Prostate gland (tissue), 2 donors: Measurements from ENCODE around the gene RBM24. TPM values are rescaled to one million over a fixed set of nuclear protein-coding genes. Genes with fewer than 3 reads are reported as not detected.

Experiments used
- DNase-seq: peaks from one replicate; pipeline ENCODE4 v3.0.0-alpha.2; 2019; ENCODE audit warnings: low spot score
- H3K27ac ChIP-seq, 2 donors: fragments of 200-600 bp; sonication (generic); 2 replicates each; pipeline ENCODE4 v1.5.1; 2017 to 2019
- H3K27me3 ChIP-seq: fragments of 200-600 bp; sonication (generic); replicated peaks from 2 replicates; pipeline ENCODE4 v1.5.1; 2019; ENCODE audit not compliant: insufficient read depth
- H3K36me3 ChIP-seq, 2 donors: fragments of 200-600 bp; sonication (generic); 1 replicate in 1 of 2; 2 replicates in 1 of 2; pipeline versions ENCODE4 v1.5.1 to v1.8.1; 2017 to 2019
- H3K4me1 ChIP-seq: fragments of 200-600 bp; sonication (generic); replicated peaks from 2 replicates; pipeline ENCODE4 v1.5.1; 2019
- H3K4me3 ChIP-seq, 2 donors: fragments of 200-600 bp; sonication (generic); 2 replicates each; pipeline ENCODE4 v1.5.1; 2017 to 2019
- H3K9me3 ChIP-seq: fragments of 200-600 bp; sonication (generic); 2 replicates; pipeline ENCODE4 v1.5.1; 2017
- POLR2A ChIP-seq: fragments of 450-650 bp; IDR thresholded peaks from one replicate; pipeline ENCODE4 v1.6.1; 2016; ENCODE audit warnings: antibody characterized with exemption, mild to moderate bottlenecking
- POLR2AphosphoS5 ChIP-seq: sonication (generic); formaldehyde crosslinking; IDR thresholded peaks from one replicate; pipeline ENCODE4 v1.6.1; 2017; ENCODE audit warnings: antibody characterized with exemption
- WGBS: methylation state at CpG from one replicate; pipeline ENCODE4 v1.1.5; 2018; 5-methylcytosine and 5-hydroxymethylcytosine counted together
- intact Hi-C: fragments of 100-400 bp; cut with DNase I; formaldehyde crosslinking; loops from one replicate; pipeline ENCODE4 v1.14.2; 2022
- total RNA-seq, 2 donors: library from RNA; depleted of rRNA; stranded (reverse); fragments of >200 nt; gene quantifications; one replicate each; pipeline ENCODE4 v1.1.0, GENCODE V29; 2016
- TF ChIP-seq, protein P1 (sequence below), 4 experiments: fragments of 200-600 bp in 2 of 4; fragments of 450-650 bp in 2 of 4; sonication (generic) in 2 of 4; IDR thresholded peaks; 1 replicate in 3 of 4; 2 replicates in 1 of 4; pipeline ENCODE4 v1.5.1; 2016 to 2019; ENCODE audit warnings: antibody characterized with exemption in 4 of 4, mild to moderate bottlenecking in 2 of 4, moderate library complexity in 2 of 4

Gene RBM24
- 10 to 100 TPM in 1 of 2 donors, 1 to 10 TPM in 1; 4.4 to 13.8 TPM for total RNA-seq

DNA sequence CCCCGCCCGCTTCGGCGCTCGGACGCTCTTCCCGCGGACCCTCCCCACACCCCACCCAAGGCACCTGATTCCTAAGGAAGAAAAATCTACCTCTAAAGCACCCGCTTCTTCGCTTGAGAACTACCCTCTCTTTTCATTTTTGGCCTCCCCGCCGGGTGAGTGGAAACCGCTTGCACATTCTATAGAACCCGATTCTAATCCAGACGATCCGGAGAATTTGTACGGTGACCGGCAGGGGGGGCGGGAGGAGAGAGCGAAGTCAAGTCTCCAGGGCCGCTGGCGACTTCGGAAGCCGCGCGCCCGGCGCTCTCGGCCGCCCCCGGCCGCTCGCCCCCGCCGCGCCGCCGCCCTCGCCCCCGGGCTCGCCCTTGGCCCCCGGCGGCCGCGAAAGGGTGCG is at the start of gene RBM24:
TSS of gene RBM24 (plus strand) at position 262 of the 397 bp plus-strand sequence. CDS start 221 bp downstream, outside the sequence.
- peak within 1 kb of the TSS; percentile 76 to 78 for H3K27ac ChIP-seq
- no peaks in the 10 kb centered on the region for H3K36me3 ChIP-seq
- H3K4me3 ChIP-seq, result peak within 1 kb of the TSS; percentile 59 to 70
- no peaks in the 10 kb centered on the region for H3K9me3 ChIP-seq
- 1% methylated on average over 22 of the region's 46 CpGs for WGBS
- H3K4me1 ChIP-seq, result no peaks in the 10 kb centered on the region
- no peaks in the 10 kb centered on the region for H3K27me3 ChIP-seq
- TF ChIP-seq POLR2AphosphoS5 (no peak), POLR2A (no peak)
- TF ChIP-seq, protein P1, sequence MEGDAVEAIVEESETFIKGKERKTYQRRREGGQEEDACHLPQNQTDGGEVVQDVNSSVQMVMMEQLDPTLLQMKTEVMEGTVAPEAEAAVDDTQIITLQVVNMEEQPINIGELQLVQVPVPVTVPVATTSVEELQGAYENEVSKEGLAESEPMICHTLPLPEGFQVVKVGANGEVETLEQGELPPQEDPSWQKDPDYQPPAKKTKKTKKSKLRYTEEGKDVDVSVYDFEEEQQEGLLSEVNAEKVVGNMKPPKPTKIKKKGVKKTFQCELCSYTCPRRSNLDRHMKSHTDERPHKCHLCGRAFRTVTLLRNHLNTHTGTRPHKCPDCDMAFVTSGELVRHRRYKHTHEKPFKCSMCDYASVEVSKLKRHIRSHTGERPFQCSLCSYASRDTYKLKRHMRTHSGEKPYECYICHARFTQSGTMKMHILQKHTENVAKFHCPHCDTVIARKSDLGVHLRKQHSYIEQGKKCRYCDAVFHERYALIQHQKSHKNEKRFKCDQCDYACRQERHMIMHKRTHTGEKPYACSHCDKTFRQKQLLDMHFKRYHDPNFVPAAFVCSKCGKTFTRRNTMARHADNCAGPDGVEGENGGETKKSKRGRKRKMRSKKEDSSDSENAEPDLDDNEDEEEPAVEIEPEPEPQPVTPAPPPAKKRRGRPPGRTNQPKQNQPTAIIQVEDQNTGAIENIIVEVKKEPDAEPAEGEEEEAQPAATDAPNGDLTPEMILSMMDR (IDR thresholded peaks at IDR 0.05), result peak in 1 of 4 experiments; percentile 37
- peak; percentile 40 for DNase-seq
- intact Hi-C loops, result loop anchor here (2.0 to 10.0 kb wide), 5 partner anchors 69 to 301 kb away; partner anchors contain the start of gene CAP2

DNA sequence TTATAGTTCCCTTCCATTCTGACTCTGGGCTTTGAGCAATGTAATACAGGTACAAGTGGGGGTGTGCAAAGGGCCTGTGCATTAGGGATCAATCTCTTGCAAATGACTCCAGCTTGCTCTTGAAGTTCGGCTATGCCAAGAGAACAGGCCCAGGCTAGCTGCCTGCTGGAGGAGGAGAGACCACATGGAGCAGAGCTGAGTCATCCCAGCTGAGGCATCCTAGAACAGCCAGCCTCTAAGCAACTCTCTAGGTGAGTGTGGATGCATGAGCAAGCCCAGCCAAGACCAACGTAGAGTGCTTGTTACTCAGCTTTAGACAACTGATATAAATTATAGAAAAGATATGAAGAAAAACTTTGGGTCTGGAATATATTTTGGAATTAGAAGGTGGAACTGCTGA is 47.6 kb upstream of the RBM24 start:
- Histone ChIP-seq H3K36me3 (no peaks in the 10 kb centered on the region), H3K4me3 (no peak overlapping the region), H3K9me3 (no peaks in the 10 kb centered on the region), H3K27ac (no peak overlapping the region), H3K27me3 (no peaks in the 10 kb centered on the region), H3K4me1 (no peaks in the 10 kb centered on the region)
- WGBS, result 71% methylated on average over 2 of the region's 2 CpGs
- DNase-seq, result no peak
- intact Hi-C loops, result no loop called here
- TF ChIP-seq POLR2A, result no peak
- TF ChIP-seq, protein P1 (IDR thresholded peaks at IDR 0.05), result no peak
- no peak for TF ChIP-seq POLR2AphosphoS5

DNA sequence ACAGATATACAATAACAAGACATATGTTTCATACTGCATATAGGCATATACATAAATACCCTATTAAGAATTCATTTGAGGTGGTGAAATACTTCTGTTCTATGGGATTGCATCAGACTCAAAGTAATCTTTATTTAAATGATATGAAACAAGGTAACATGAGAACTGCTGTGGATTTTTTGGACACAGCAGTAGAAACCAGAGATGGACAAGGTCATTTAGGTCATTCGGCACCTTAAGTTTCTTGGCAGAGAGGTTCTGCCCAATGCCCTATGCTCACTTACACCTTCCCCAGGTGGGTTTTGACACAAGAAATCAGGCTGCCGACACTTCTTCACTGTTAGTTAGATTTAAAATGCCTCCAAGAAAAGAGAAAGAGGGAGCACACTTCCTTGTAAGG is 43.9 kb upstream of the RBM24 start:
- H3K4me3 ChIP-seq, result no peak overlapping the region
- intact Hi-C loops, result no loop called here

DNA sequence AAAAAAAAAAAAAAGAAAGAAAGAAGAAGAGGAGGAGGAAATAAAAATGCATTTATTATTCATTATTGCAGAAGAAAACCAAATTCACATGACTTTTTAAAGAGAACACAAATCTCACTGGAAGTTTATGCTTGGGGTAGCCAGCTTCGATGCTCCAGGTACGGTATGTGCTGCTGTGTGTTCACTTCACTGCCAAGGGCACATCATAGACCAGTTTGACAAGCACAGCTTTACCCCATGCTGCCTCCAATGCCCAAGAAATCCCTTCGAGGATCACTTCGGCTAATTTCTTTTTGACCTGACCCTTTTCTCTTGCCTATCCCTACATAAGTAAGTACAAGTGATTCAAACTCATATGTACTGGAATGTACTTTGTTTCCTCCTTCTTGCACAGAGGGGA is 41.9 kb upstream of the RBM24 start:
- Histone ChIP-seq H3K9me3 (no peaks in the 10 kb centered on the region), H3K4me3 (no peak overlapping the region), H3K27ac (no peak overlapping the region), H3K4me1 (no peaks in the 10 kb centered on the region), H3K36me3 (no peaks in the 10 kb centered on the region), H3K27me3 (no peaks in the 10 kb centered on the region)
- 71% methylated on average over 4 of the region's 4 CpGs for WGBS
- TF ChIP-seq POLR2A (no peak), POLR2AphosphoS5 (peak; percentile 13)
- TF ChIP-seq, protein P1 (IDR thresholded peaks at IDR 0.05), result no peak
- intact Hi-C loops, result no loop called here
- no peak for DNase-seq

More for the DNA sequence above, 43.9 kb upstream of the RBM24 start:
- WGBS, result 80% methylated on average over 2 of the region's 2 CpGs
- Histone ChIP-seq H3K4me1 (no peaks in the 10 kb centered on the region), H3K36me3 (no peaks in the 10 kb centered on the region), H3K27me3 (no peaks in the 10 kb centered on the region), H3K27ac (no peak overlapping the region), H3K9me3 (no peaks in the 10 kb centered on the region)
- TF ChIP-seq POLR2A, result no peak
- TF ChIP-seq POLR2AphosphoS5, result no peak
- TF ChIP-seq, protein P1 (IDR thresholded peaks at IDR 0.05), result no peak
- no peak for DNase-seq

DNA sequence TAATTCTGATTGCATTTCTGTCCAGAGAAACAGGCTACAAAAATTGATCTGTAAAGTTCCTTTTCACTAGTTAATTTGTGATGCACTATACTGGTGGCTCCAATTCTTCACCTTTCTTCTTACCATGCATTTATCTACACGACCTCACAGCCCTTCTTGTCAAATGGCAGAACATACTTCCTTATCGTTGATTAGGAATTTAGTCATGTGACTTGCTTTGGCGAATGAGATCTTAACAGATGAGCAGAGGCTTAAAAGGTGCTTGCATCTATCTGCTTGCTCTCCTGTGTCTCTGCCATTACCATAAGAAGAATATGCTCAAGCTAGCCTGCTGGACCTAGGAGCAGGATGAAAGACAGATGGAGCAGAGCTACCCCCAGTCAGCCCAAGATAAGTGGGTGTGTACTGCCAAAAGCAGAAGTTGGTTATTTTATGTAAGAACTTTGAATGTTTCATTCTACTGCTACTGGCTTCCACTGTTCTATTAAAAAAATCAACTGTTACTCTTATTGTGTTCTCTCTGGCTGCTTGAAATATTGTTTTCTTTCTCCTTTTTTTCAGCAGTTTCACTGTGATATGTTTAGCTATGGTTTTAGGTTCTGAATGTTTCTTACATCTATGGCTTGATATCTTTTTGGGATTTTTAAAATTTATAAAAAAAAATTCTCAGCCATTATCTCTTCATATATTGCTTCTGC is 40.2 kb upstream of the RBM24 start:
- no peak for DNase-seq
- no peaks in the 10 kb centered on the region for H3K36me3 ChIP-seq
- H3K4me1 ChIP-seq, result no peaks in the 10 kb centered on the region
- intact Hi-C loops, result no loop called here
- H3K4me3 ChIP-seq, result no peak overlapping the region
- no peak overlapping the region for H3K27ac ChIP-seq
- H3K27me3 ChIP-seq, result no peaks in the 10 kb centered on the region
- no peaks in the 10 kb centered on the region for H3K9me3 ChIP-seq
- TF ChIP-seq POLR2AphosphoS5 (no peak), POLR2A (no peak)
- TF ChIP-seq, protein P1 (IDR thresholded peaks at IDR 0.05), result no peak
- WGBS, result 88% methylated on average over 3 of the region's 3 CpGs
